K562 (cell line): ENCODE results near the gene PIK3CG. TPM values are rescaled to one million over a fixed set of nuclear protein-coding genes. Genes with fewer than 3 reads are reported as not detected.

ENCODE experiments used
- DMBX1 ChIP-seq: fragments of 250-450 bp; sonication (Bioruptor Pico); IDR thresholded peaks from 2 replicates; pipeline ENCODE4 v1.8.0; 2022; ENCODE audit warnings: inconsistent platforms, mild to moderate bottlenecking, moderate library complexity, borderline replicate concordance
- HCFC1 ChIP-seq: IDR thresholded peaks from 2 replicates; pipeline ENCODE4 v1.6.1; 2012; ENCODE audit warnings: low read depth, low read length, improper control_type of control experiment
- HMBOX1 ChIP-seq: sonication (generic); IDR thresholded peaks from 2 replicates; pipeline ENCODE4 v1.6.1; 2016
- L3MBTL2 ChIP-seq: fragments of 450-650 bp; IDR thresholded peaks from 2 replicates; pipeline ENCODE4 v1.6.1; 2016; ENCODE audit warnings: mild to moderate bottlenecking, moderate library complexity
- MYBL2 ChIP-seq, 2 experiments: fragments of 450-650 bp in 1 of 2; sonication (generic) in 1 of 2; formaldehyde crosslinking in 1 of 2; IDR thresholded peaks; 2 replicates each; pipeline versions ENCODE4 v1.6.1 to v1.8.1; 2017 to 2022; ENCODE audit warnings: borderline replicate concordance in 1 of 2, inconsistent platforms in 1 of 2, low read depth in 1 of 2, mild to moderate bottlenecking in 1 of 2, missing genetic modification reagents in 1 of 2, moderate library complexity in 1 of 2
- PML ChIP-seq: IDR thresholded peaks from 2 replicates; pipeline ENCODE4 v1.6.1; 2012; ENCODE audit warnings: low read length, inconsistent platforms
- RCOR1 ChIP-seq, 2 experiments: IDR thresholded peaks; 2 replicates each; pipeline ENCODE4 v1.6.1; 2012; ENCODE audit warnings: low read depth in 2 of 2, low read length in 2 of 2, borderline replicate concordance in 1 of 2, improper control_type of control experiment in 1 of 2
- TBL1XR1 ChIP-seq, 2 experiments: IDR thresholded peaks; 2 replicates each; pipeline ENCODE4 v1.6.1; 2012; ENCODE audit warnings: improper control_type of control experiment in 2 of 2, low read length in 2 of 2, mild to moderate bottlenecking in 1 of 2
- TRIM28 ChIP-seq: fragments of 450-650 bp; IDR thresholded peaks from 2 replicates; pipeline ENCODE4 v1.6.1; 2017
- UBTF ChIP-seq, 2 experiments: IDR thresholded peaks; 2 replicates each; pipeline ENCODE4 v1.6.1; 2012; ENCODE audit warnings: improper control_type of control experiment in 2 of 2, low read depth in 2 of 2, low read length in 2 of 2, borderline replicate concordance in 1 of 2
- VEZF1 ChIP-seq: fragments of 200-800 bp; sonication (Bioruptor generic); IDR thresholded peaks from 2 replicates; pipeline ENCODE4 v1.6.1; 2017; ENCODE audit warnings: missing genetic modification characterization, missing compliant biosample characterization
- ZC3H4 ChIP-seq: sonication (generic); formaldehyde crosslinking; IDR thresholded peaks from 2 replicates; pipeline ENCODE4 v1.9.0; 2021; ENCODE audit warnings: missing genetic modification reagents, borderline replicate concordance
- ZNF280A ChIP-seq: fragments of 450-650 bp; IDR thresholded peaks from 2 replicates; pipeline ENCODE4 v1.6.1; 2018; ENCODE audit warnings: mild to moderate bottlenecking, low read depth; ENCODE audit not compliant: partially characterized antibody
- ZNF398 ChIP-seq: fragments of 250-450 bp; sonication (Bioruptor Pico); IDR thresholded peaks from 2 replicates; pipeline ENCODE4 v1.8.0; 2021; ENCODE audit warnings: moderate library complexity, mild to moderate bottlenecking, inconsistent platforms
- ZNF699 ChIP-seq: fragments of 250-450 bp; sonication (Bioruptor Pico); IDR thresholded peaks from 2 replicates; pipeline ENCODE4 v1.8.0; 2021; ENCODE audit warnings: mild to moderate bottlenecking, moderate library complexity; ENCODE audit not compliant: insufficient replicate concordance
- ZNF766 ChIP-seq: fragments of 200-800 bp; sonication (Bioruptor generic); conservative IDR thresholded peaks from 2 replicates; pipeline ENCODE4 v1.6.1; 2016; ENCODE audit warnings: missing genetic modification characterization, missing compliant biosample characterization
- polyA plus RNA-seq, 8 experiments: library from polyadenylated mRNA; depleted of rRNA in 4 of 8; stranded (reverse) in 5 of 8; unstranded in 3 of 8; fragments of >200 nt; fragmentation: Nextera tagmentation in 2 of 8; fragmentation: Illumina TruSeq in 1 of 8; extraction: Ambion mirVana in 2 of 8; extraction: Trizol in 1 of 8; gene quantifications; 2 replicates each; pipeline versions ENCODE4 v1.2.1 to v1.2.3, GENCODE V29; 2011 to 2014; ENCODE audit warnings: inconsistent platforms in 1 of 8, missing spikeins in 1 of 8
- total RNA-seq, 7 experiments: library from RNA; depleted of rRNA in 6 of 7; stranded (reverse); fragments of >200 nt in 6 of 7; fragmentation: Illumina TruSeq in 2 of 7; extraction: Trizol in 2 of 7; gene quantifications; 2 replicates each; pipeline versions ENCODE4 v1.2.1 to v1.2.3, GENCODE V29; 2011 to 2021; ENCODE audit warnings: low replicate concordance in 1 of 7

Gene PIK3CG
- total and polyA plus RNA-seq, 9 of the 15 experiments (the other 6 are each of a cell fraction or from before 2014, with no cell fraction given) = 5.3 to 42.5 (median 29.0) TPM

GRCh38 chr7:106866298-106867281 lies 1.5 kb downstream of the PIK3CG start (continued):
- TF ChIP-seq UBTF (IDR thresholded peaks at IDR 0.05; ENCODE audit: borderline replicate concordance in 1 of 2, low read depth in 2 of 2, low read length in 2 of 2) = 0 out of 4 replicates have a peak, but pooled peaks of 1 of the 2 experiments have one; percentile 34
- peak; percentile 85 for TF ChIP-seq L3MBTL2
- no peak for TF ChIP-seq HCFC1
- peak; percentile 90 for TF ChIP-seq HMBOX1
- TF ChIP-seq ZNF398 = no peak
- peak; percentile 43; the same call in 1 of the 2 replicates for TF ChIP-seq PML
- TF ChIP-seq TRIM28 = 0 out of 2 replicates have a peak, but pooled peaks have one; percentile 39
- no peak; the same call in none of the 2 replicates for TF ChIP-seq VEZF1 (CRISPR knock-in tag)
- peak in 1 of 2 experiments; percentile 60; a peak in 1 of 4 replicates for TF ChIP-seq TBL1XR1 (IDR thresholded peaks at IDR 0.05; ENCODE audit: low read length in 2 of 2)
- 0 out of 2 replicates have a peak, but pooled peaks have one; percentile 28 for TF ChIP-seq ZNF766 (CRISPR knock-in tag)
- TF ChIP-seq DMBX1 (CRISPR knock-in tag) = 0 out of 2 replicates have a peak, but pooled peaks have one; percentile 54
- no peak for TF ChIP-seq ZNF280A
- TF ChIP-seq ZNF699 (CRISPR knock-in tag) = peak; percentile 59
- TF ChIP-seq RCOR1 (IDR thresholded peaks at IDR 0.05; ENCODE audit: borderline replicate concordance in 1 of 2, low read depth in 2 of 2, low read length in 2 of 2) = peak in 1 of 2 experiments; percentile 76; a peak in 2 of 4 replicates
- TF ChIP-seq MYBL2 (IDR thresholded peaks at IDR 0.05; ENCODE audit: low read depth) = peak; percentile 10; the same call in 1 of the 2 replicates
- no peak for TF ChIP-seq MYBL2 (CRISPR knock-in tag; IDR thresholded peaks at IDR 0.05; ENCODE audit: borderline replicate concordance)
- no peak for TF ChIP-seq ZC3H4 (CRISPR knock-in tag)
